ENCODE results near the gene B4GALT2.

B4GALT2 gene

GRCh38 chr1:43985984-43986595, 7.1 kb downstream of the B4GALT2 start:
- DNase-seq = no peak

GRCh38 chr1:43986712-43987111, 7.7 kb downstream of the B4GALT2 start:
- DNase-seq = no peak

GRCh38 chr1:43987159-43987902, 8.3 kb downstream of the B4GALT2 start:
- no peak for DNase-seq

GRCh38 chr1:43990271-43991199, 11.5 kb downstream of the B4GALT2 start:
- DNase-seq = no peak

- no peak for DNase-seq
These were observed 12.1 kb downstream of the B4GALT2 start for GRCh38 chr1:43991200-43991475.

GRCh38 chr1:43991476-43992231, 12.6 kb downstream of the B4GALT2 start, which contains the start of gene CCDC24:
Gene CCDC24, plus strand, starts transcription at chr1:43991599. Its CDS starts 280 bp downstream, at chr1:43991879.
- peak; percentile 81 for DNase-seq

GRCh38 chr1:43992232-43992995, 13.4 kb downstream of the B4GALT2 start:
- DNase-seq = no peak

- DNase-seq = no peak
These were observed 14.3 kb downstream of the B4GALT2 start for GRCh38 chr1:43993206-43993914.

- no peak for DNase-seq
These were observed 15.1 kb downstream of the B4GALT2 start for GRCh38 chr1:43994071-43994470.

GRCh38 chr1:43994794-43995790, 16.1 kb downstream of the B4GALT2 start:
- DNase-seq = no peak

- DNase-seq = no peak
These were observed 17.1 kb downstream of the B4GALT2 start for GRCh38 chr1:43995984-43996732.

- DNase-seq = no peak
These were observed 17.7 kb downstream of the B4GALT2 start for GRCh38 chr1:43996733-43997115.

- no peak for DNase-seq
These were observed 18.4 kb downstream of the B4GALT2 start for GRCh38 chr1:43997295-43997999.

GRCh38 chr1:43998000-43998378, 19.0 kb downstream of the B4GALT2 start:
- DNase-seq = no peak

- DNase-seq = no peak
These were observed 20.4 kb downstream of the B4GALT2 start for GRCh38 chr1:43999455-43999854.

GRCh38 chr1:44000122-44000665, 21.2 kb downstream of the B4GALT2 start:
- DNase-seq = no peak

- no peak for DNase-seq
These were observed 23.2 kb downstream of the B4GALT2 start for GRCh38 chr1:44002165-44002564.

- DNase-seq = no peak
These were observed 23.7 kb downstream of the B4GALT2 start for GRCh38 chr1:44002606-44003157.

Measured in NCI-H1105 treated with DMSO at 0.1 percent for 48 hours (cell line).